ENCODE measurements around the gene SH2D2A.

SH2D2A gene

DNA sequence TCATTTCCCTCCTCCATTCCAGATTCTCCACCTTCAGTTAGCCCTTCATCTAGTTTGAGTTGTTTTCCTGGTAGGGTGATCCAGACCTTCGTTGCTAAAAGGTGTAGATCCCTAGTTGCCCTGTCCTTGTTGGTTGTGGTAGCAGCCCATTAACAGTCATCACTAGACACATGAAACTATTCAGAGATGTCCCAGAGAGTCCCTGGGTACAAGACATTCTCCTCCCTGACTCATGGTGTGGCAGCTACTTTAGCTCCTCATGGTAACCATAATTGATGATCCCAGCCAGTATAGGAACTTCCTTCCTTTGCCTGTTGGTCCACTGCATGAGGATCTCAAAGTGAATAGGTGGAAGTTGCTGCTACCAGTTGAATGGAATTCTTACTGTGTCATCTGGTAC lies 6.0 kb upstream of the SH2D2A start:
- DNase-seq, result no peak

DNA sequence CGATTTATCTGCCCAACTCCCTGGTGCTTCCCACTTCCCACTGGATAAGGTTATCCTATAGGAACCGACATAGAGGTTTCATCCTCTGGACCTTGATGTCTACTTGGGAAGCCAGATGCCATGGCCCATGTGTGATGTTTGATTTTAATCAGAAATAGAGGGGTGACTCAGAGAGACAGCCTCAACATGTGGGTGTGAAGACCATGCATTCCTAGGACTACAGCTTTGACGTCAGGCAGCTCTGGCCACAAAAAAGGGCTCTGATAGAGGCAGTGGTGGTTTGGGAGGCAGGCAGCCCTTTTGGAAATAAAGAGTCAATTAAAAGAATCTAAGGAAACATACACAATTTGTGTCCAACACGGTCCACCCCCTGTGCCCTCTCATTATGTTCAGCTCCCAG lies 5.2 kb upstream of the SH2D2A start:
- DNase-seq, result no peak

DNA sequence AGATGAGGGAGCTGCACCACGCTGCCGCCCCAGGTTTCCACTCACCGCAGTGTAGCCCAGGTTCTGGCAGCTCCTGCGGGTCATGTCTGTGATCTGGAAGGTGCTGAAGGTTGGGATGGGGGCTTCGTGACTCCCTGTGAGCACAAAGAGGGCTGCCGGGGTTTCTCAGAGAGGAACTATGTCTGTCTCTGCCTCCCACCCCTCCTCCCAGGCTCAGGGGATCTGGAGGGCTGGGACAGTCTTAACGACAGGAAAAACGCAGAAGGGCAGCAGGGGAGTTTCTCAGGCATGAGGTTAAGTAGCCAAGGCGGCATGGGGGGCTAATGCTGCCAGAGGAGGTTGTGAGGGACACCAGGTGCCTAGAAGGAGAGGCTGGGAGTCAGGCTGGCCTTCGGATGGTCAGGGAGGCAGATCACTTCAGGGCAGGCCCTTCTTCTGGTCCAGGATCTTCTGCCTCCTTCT lies 656 bp downstream of the SH2D2A start:
- DNase-seq, result no peak

DNA sequence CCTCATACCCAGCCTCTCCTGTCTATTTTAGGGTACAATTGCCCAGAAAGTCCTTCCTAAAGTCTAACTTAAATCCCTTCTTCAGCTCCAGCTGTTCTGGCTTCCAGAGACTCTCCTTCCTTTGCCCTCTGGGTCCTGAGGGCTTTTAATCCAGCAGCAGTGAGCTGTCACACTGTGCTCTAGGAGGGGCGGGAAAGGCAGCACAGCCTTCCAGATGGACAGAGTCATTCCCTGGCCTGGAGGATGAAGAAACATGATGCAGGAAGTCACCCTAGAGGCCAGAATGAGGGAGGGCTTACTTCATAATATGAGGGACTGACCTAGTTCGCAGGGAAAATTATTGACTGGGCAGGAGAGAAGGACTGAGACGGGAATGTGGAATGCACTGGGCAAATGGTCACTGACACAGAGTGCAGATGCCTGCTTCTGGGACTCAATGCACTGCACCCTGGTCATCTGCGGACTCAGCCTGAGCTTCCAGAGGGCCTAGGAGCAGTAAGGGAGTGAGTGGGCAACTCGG lies 1.3 kb downstream of the SH2D2A start:
- no peak for DNase-seq

DNA sequence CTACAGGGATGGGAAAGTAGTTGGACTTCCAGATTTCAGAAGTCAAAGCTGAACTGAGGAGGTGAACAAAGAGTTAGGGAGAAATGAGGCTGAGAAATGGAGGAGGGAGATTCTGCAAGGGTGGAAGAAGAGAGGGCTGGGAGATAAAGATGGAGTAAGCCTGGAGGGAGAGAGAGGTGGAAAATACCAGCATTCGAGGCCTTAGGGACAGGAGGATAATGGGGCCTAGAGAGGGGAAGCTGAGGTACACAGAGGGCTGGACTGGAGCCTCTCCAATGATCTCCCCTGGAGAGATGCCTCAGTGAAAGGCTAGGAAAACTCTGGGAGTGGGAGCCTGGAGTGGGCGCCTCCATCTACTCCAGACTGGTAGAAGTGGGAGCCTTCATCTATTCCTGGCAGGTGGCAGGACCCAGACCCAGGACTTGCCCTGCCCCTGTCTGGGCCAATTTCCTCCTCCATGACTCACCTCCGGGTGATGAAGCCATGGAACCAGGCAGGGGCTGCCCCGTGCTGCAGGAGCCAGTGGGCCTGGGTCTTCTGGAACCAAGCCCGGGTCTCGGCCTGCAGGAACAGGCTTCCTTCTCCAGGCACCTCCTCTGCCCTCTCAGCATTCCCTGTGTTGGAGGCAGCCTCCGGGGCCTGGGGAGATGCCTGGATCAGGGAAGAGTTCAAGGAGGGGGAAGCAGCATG lies 1.9 kb downstream of the SH2D2A start:
- no peak for DNase-seq

DNA sequence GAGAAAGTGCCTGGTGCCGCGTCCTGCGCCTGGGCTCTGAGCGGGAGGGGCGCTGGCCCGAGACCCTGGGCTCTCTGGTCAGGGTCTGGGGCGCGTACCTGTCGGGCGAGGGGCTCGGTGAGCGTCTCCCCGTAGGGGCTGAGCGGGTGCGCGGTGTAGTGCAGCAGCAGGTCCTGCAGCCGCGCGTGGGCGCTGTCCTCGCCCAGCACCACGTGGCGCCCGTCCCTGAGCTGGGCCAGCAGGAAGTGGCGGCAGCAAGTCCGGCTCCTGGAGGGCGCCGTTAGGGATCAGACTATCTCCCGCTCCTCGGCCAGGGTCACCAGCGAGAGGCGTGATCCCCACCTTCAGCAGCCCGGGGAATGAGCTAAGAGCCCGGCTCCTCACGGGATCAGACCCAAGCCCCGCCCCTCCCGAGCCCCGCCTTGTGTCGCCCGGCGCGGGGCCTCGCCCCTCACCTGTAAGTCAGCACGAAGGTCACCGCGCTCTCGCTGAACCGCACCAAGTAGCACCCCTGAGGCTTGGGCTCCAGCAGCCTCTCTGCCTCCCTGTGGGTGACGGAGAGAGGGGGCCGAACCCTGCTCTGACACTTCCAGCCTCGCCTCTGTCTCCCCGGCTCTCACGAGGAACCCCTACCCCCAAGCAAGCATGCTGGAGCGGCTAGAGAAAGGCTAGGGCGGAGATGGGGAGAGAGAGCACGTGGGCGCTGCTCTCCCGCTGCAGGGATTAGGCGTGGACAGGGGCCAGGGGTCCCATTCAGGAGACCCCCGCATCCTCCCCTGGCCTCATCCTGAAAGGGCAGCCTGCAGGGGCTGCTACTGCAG lies 2.7 kb downstream of the SH2D2A start:
- no peak for DNase-seq

DNA sequence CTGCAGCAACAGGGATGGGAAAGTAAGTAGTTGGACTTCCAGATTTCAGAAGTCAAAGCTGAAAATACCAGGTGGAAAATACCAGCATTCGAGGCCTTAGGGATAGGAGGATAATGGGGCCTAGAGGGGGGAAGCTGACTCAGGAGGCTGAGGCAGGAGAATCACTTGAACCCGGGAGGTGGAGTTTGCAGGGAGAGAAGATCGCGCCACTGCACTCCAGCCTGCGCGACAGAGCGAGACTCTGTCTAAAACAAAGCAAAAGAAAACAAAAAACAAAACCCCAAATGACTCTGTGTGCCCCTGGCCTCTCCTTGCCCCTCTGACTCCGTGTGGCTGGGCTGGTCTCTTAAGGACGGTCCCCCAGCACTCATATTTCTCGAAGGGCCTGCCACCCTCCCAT lies 3.4 kb downstream of the SH2D2A start:
- DNase-seq, result no peak

DNA sequence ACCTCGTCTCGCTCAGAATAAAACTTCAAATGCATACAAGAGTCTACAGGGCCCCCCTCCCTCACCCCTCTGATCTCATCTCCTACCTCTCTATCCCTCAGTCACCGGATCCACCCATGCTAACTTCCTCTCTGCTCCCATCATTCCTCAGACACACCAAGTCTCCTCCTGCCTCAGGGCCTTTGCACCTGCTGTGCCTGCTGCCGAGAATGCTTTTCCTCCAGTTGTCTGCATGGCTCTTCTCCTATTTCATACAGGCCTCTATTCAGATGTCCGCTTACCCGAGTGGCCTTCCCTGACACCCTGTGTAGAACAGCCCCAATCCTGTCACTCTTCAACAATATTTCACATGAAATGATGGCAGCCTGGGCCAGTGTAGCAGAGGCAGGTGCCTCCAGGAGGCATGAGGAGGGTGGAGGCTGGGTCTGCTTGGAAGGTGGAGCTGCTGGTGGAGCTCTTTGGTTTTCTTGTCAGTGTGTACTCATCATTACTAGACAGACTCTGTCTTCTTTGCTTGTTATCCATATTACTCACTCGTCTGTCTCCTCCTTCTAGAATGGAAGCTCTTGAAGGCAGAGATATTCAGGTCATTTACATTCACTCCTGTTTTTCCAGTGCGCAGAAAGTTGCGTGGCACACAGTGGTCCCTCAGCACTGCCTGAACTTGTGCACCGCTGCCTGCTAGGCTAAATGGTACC lies 4.2 kb downstream of the SH2D2A start:
- no peak for DNase-seq

DNA sequence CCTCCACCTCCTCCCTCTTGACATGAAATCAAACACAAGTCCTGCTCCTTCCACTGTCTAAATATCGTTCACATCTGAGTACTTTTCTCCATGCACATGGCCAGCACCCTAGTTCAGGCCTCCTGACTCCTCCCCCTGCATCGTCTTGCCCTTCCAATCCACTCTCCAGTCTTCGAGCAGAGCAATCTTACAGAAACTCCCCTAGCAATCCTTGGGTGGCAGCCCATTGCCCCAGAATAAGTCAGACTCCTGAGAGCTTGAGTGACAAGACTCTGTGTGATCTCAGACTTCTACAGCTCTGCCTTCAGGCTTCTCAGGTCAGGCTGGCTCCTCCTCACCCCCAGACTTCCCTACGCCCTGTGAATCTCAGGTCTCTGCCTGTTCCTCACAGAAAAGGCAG lies 5.5 kb downstream of the SH2D2A start:
- DNase-seq, result no peak

DNA sequence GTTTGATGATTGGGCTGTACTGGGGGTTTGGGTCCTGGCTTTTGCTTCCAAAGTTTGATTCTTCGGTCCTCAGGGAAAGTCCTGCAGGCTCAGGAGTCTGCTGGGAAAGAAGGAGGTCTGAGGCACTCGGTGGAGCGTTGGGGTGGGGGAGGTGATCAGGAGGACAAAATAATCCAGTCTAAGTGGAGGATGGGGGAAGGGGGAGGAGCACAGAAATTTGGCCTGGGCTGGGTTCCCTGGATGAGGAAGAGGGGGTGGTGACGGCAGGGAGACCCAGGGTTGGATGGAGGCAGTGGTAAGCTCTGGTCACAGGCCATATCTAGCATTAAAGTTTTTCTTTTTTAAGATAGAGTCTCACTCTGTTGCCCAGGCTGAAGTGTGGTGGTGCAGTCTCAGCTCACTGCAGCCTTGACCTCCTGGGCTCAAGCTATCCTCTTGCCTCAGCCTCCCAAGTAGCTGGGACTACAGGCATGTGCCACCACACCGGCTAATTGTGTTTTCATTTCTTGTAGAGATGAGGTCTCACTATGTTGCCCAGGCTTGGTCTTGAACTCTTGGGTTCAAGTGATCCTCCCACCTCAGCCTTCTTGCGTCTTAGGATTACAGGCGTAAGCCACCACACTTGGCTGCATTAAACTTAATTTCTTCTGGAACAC lies 6.8 kb downstream of the SH2D2A start:
- DNase-seq, result no peak

DNA sequence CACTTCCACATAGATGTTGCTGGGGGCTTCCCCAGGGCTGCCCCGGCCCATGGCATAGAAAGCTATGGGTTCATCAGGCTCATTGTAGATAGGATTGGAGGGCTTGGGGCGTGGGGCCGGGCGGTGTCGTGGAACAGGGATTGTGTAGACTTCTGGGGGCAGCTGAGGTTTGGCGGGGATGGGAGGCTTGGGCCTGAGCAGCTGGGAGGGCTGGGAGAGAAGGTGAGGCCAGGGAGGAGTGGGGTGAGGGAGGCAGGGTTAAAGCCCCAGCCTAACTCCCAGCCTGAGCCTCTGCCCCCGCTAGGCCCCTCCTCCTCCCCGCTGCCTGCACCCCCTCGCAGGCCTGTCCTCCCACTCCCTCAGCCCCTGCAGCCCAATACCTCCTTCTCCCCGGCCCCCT lies 7.4 kb downstream of the SH2D2A start:
- DNase-seq, result no peak

DNA sequence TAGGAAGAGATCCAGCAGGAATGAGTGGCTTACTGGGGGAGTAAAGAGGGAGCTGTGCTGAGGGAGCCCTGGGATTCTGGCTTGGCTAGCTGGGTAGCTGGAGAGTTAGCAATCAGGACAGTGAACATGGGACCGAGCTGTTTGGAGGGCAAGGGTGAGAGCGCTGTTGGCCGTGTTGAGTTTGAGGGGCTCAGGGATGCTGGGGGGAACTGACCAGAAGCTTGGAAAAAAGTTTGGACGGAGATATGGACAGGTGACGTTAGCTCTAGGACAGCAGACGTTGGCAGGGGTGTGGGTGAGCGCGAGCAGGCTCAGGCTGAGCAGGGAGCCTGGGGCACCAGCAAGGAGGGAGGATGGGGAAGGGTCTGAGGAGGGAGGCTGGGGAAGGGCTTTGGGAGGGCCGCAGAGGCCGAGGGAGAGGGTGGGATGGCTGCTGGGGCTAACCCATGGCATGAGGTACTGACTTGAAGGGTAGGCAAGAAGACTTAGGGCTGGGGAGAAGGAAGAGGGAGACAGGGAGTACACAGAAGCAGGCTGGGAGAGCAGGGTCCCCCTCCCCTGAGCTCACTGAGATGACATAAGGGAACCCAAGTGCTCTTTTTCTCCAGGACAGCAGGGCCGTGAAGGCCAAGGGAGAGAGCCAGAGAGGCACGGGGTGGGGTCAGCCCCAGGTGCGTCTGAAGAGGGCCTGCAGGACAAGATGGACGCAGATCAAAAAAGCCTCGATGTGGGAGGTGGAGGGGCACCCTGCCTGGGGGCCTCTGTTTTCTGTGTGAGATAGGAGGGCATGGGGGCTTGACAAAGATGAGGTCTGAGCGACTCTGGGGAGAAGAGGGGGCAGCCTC lies 8.2 kb downstream of the SH2D2A start:
- no peak for DNase-seq

DNA sequence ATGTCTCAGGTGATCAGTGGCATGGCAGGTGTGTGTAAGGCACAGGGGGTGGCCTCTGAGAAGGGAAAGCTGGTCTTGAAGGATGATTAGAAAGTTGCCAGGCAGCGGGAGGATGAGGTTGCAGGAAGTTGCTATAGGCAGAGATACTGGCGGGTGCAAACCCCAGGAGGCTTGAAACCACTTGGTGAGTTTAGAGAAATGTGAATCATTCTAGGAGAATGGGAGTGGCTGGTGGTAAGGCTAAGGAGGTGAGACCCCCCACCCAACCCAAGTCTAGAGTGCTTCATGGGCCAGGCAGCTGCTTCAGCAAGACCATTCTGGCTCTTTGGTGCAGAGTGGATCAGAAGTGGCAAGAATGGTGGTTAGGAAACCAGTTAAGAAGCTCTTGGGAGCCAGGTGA lies 9.0 kb downstream of the SH2D2A start:
- DNase-seq, result no peak

DNA sequence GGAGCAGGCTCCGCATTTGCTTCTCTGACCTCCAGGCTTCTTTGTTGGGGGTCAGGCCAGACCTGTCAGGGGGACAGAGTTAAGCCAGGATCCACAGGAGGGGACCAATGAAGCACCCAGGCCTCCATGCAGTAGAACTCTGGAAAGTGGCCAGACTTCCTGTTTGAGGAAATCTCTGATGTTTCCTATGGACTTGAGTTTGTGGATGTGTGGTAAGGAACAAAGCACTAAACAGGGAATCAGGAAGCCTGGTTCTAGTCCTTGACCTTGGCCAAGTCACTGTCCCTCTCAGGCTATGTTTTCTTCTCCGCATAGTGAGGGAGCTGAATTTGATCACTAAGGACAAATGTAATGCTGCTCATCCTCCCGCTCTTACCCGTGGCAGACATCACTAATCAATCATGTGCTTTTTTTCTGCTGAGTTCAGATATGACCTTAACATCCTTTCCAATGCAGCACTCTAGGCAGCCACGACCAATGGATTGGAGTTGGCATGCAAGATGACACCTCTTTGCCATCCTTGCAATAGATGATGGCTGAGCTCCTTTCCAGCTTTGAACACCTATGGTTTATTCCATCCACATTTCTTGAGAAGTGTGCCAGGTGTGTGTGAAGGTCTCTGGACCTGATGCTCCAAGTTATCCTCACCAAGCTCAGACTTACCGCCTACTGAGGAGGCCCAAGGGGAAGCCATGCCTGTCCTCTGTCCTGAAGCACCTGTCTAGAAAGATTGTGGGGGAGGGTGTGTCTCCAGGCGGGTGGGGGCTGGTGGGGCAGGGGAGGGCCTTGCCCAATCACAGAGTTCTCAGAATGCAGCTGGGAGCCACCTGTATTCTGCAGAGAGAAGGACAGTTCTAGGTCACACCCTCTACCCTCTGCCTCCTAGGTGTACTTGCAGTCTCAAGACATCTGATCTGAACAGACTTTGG lies 9.9 kb downstream of the SH2D2A start:
- no peak for DNase-seq

DNA sequence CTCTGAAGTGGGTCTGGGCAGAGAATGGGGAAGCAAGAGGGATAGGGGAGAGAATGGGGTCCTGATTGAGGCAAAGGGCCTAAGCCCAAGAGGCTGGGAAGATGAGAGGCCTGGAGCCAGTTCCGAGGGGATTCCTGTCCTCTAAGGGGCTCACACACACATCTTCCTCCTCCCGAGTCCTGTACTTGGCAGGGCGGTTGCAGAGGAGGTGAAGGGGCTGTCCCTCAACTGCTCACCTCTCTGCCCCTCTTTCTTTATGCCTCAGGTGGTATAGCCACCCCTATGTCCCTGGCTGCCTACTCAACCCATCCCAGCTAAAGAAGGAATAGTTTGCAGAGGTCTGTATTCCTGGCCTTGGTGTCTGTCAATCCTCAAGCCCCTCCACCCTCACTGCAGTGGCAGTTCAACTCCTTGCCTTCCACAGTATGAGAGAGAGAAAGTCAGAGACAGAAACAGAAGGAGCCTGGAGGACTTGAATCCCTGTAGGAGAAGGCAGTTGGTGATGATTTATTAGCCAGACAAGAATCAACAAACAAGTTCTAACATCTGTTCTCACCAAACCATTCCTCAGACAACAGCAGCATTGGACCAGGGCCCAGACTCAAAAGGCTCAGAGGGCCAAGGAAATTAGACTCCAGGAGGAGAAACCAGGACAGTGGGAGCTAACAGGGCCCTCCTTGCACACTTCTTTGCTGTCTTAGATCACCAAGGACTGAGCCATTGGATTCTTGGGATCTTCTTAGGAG lies 10.7 kb downstream of the SH2D2A start:
- no peak for DNase-seq

DNA sequence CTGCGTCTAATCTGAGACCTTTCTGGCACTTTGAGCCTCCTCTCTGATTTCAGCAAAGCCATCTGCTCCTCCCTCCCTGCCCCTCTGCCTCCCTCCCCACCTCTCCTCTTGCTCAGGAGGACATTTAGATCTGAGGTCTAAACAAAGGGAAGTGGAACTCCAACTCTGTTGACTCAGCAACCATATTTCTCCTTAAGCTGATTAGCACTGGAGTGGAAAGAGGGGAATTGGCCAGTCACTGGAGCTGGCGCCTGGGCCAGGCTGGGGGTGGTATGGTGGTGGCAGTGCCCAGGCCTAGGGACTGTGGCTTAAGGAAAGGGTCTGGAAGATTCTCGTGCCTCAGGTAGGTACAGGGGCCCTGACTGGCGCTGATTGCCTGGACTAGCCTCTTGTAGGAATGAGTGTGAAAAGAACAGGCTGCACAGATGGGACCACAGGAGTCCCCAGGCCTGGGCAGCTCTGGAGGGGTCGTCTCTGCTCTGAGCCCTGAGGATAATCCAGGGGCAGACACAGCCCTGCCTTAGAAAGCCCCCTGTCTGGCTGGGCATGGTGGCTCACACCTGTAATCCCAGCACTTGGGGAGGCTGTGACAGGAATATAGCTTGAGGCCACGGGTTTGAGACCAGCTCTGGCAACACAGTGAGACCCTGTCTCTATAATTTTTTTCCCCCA lies 11.9 kb downstream of the SH2D2A start:
- peak; percentile 97 for DNase-seq

DNA sequence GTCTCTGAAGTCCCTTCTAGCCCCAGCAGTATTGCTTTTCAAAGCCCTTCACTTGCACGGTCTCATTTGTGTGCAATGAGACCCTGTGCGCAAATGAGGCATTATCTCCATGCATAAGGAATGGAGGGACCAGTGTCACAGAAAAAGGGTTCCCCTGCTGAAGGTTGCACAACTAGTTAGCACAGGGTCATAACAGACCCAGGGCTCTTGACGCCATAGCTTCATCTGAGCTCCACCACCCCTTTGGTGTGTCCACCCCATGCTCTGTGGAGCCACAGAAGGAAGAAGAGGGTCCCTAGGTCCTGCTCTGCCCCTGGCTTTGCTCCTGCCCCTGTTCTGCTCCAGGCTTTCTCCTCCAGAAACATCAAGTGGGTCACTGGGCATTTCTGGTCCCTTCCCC lies 12.6 kb downstream of the SH2D2A start:
- DNase-seq, result no peak

DNA sequence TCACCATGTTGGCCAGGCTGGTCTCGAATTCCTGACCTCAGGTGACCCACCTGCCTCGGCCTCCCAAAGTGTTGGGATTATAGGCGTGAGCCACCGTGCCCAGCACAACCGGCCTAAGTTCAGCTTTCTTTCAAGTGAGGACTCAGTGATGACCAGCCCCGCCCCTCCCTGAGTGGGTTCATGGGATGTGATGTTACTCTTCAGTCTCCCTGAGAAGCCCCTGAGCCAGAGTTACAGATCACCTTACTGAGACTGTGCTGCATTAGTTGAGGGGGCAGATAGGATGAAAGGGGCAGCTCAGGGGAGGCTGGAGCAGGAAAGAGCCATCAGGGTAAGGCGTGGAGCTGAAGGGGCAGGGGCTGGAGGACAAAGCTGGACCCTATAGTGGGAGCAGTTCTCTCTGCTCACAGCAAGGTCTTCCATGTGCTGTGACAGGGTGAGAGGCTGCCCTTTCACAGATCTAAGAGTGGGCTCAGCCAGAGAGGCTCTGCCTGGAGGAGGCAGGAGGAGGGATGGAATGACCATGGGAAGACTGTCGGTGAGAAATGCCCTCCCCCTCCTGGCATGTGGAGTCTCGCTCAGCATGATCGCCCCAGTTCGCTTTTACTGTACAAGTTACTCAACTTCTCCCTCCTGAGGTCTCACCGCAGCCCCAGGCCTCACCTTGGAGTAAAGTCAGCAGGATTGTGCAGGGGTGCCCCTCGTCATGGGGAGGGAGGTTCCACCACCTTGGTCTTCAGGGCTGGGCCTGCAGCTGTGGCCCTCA lies 13.4 kb downstream of the SH2D2A start:
- no peak for DNase-seq

DNA sequence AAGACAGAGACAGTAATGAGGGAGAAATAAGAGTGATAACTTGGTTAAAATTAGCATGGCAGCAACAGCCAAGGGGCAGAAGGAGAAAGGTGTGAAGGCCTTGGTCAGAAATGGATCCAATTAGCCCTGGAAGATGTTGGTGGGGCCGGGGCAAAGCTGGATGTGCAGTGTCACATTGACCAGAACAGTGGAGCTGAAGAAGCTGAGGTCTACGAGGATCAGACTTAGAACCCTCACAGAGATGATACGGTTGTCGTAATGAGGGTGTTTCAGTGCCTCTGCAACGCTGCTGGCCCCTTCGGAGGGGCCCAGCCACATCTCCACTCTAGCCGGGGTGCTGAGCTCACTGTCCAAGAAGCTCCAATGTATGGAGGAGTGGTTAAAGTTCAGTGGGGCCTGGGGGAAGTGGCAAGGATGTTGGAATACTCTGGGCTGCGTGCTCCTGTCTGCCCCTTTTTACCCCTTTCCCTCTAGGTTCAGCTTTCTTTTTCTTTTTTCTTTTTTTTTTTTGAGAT lies 14.2 kb downstream of the SH2D2A start:
- DNase-seq, result no peak

Data from NCI-H187 treated with DMSO at 0.1 percent for 48 hours (cell line).